ENCODE data around the gene POLE. TPM values are rescaled to one million over a fixed set of nuclear protein-coding genes. Genes with fewer than 3 reads are reported as not detected.
A peak's percentile ranks its signal among the peaks of the same experiment; 100 is the strongest.

The POLE gene
- total RNA-seq (10 to 100 TPM; 29.2 to 32.7 TPM), polyA plus RNA-seq (ENCODE audit: insufficient read length in 6 of 6) (10 to 100 TPM; 45.2 to 60.5 (median 56.8) TPM)
- long read RNA-seq, donor 1, partial matches to known transcripts = 0 of 8 reads
- long read RNA-seq, donor 1, other reads (novel, unspliced or antisense) = 0 of 8 reads
- long read RNA-seq, donor 2, partial matches to known transcripts = 0 of 4 reads
- long read RNA-seq, donor 2, other reads (novel, unspliced or antisense) = 0 of 4 reads
- long read RNA-seq, donor 3, partial matches to known transcripts = 0 of 3 reads
- long read RNA-seq, donor 3, other reads (novel, unspliced or antisense) = 0 of 3 reads
- long read RNA-seq, donor 4 = 0 reads
- long read RNA-seq, donor 5, partial matches to known transcripts = 0 of 3 reads
- long read RNA-seq, donor 5, other reads (novel, unspliced or antisense) = 0 of 3 reads
- long read RNA-seq, donor 6, partial matches to known transcripts = 0 of 1 reads
- long read RNA-seq, donor 6, other reads (novel, unspliced or antisense) = 0 of 1 reads
- long read RNA-seq, donor 7, partial matches to known transcripts = 18 of 93 reads
- long read RNA-seq, donor 7, other reads (novel, unspliced or antisense) = 72 of 93 reads
- long read RNA-seq, donor 8, partial matches to known transcripts = 0 of 1 reads
- long read RNA-seq, donor 8, other reads (novel, unspliced or antisense) = 0 of 1 reads
- long read RNA-seq, donor 9 = 0 reads
- long read RNA-seq, donor 10, partial matches to known transcripts = 1 of 1 reads
- long read RNA-seq, donor 10, other reads (novel, unspliced or antisense) = 0 of 1 reads
- long read RNA-seq, donor 11, partial matches to known transcripts = 0 of 4 reads
- long read RNA-seq, donor 11, other reads (novel, unspliced or antisense) = 0 of 4 reads
- long read RNA-seq, donor 12 = 0 reads

GRCh38 chr12:132687211-132688164, at the start of gene POLE, which contains the start of gene PXMP2:
TSS of gene POLE (minus strand) at chr12:132687342. CDS start at chr12:132687315, 27 bp downstream.
TSS of gene PXMP2 (plus strand) at chr12:132687587. CDS start at chr12:132687671, 84 bp downstream.
- Histone ChIP-seq H3K27me3 (no peaks in the 10 kb centered on the region), H3K4me1 (peaks cover 5 to 16% of the 10 kb centered on the region in 2 donors), H3K9me3 (no peaks in the 10 kb centered on the region), H3K27ac (peak within 1 kb of the TSS; percentile 28 to 33), H3K4me3 (peak within 1 kb of the TSS; percentile 65 to 70), H3K36me3 (no peaks in the 10 kb centered on the region)
- peak; percentile 100 for ATAC-seq
- no peak for TF ChIP-seq CTCF (IDR thresholded peaks at IDR 0.05)
- intact Hi-C loops (cut with DNase I) = no loop called here
- DNase-seq = peak; percentile 95 to 98 (median 97)

- TF ChIP-seq CTCF (IDR thresholded peaks at IDR 0.05) = no peak
- peaks cover 0 to 98% of the 10 kb centered on the region in 2 donors for H3K36me3 ChIP-seq
- no peaks in the 10 kb centered on the region for H3K4me1 ChIP-seq
- ATAC-seq (peak; percentile 19), DNase-seq (peak in 1 of 4 donors; percentile 49)
- H3K4me3 ChIP-seq = no peak overlapping the region
- H3K9me3 ChIP-seq = no peaks in the 10 kb centered on the region
- intact Hi-C loops (cut with DNase I) = no loop called here
- H3K27me3 ChIP-seq = no peaks in the 10 kb centered on the region
- H3K27ac ChIP-seq = no peak overlapping the region
Observed at GRCh38 chr12:132736913-132737312, 49.8 kb upstream of the POLE start.

- ATAC-seq (no peak), DNase-seq (peak in 1 of 4 donors; percentile 53)
- Histone ChIP-seq H3K27me3 (no peaks in the 10 kb centered on the region), H3K27ac (no peak overlapping the region), H3K4me3 (no peak overlapping the region), H3K9me3 (no peaks in the 10 kb centered on the region), H3K4me1 (no peaks in the 10 kb centered on the region), H3K36me3 (peaks cover 0 to 98% of the 10 kb centered on the region in 2 donors)
- no peak for TF ChIP-seq CTCF (IDR thresholded peaks at IDR 0.05)
- intact Hi-C loops (cut with DNase I) = no loop called here
Observed at GRCh38 chr12:132736378-132736777, 49.2 kb upstream of the POLE start.

- ATAC-seq (no peak), DNase-seq (peak in 1 of 4 donors; percentile 65)
- no peak overlapping the region for H3K4me3 ChIP-seq
- no peaks in the 10 kb centered on the region for H3K9me3 ChIP-seq
- TF ChIP-seq CTCF (IDR thresholded peaks at IDR 0.05) = no peak
- H3K36me3 ChIP-seq = peaks cover 0 to 98% of the 10 kb centered on the region in 2 donors
- no peaks in the 10 kb centered on the region for H3K27me3 ChIP-seq
- intact Hi-C loops (cut with DNase I) = no loop called here
- no peak overlapping the region for H3K27ac ChIP-seq
- H3K4me1 ChIP-seq = no peaks in the 10 kb centered on the region
Observed at GRCh38 chr12:132735496-132735895, 48.4 kb upstream of the POLE start.
